ENCODE results near the gene SUZ12.
A peak's percentile ranks its signal among the peaks of the same experiment; 100 is the strongest.
"Not testable (repeated sequence)": the region's sequence is repeated elsewhere in the genome, so short reads cannot be mapped to it uniquely, and the experiment has no call there.

Gene SUZ12

GRCh38 chr17:31964131-31964530 lies 27.3 kb downstream of the SUZ12 start:
- peaks cover 26% of the 10 kb centered on the region for H3K36me3 ChIP-seq (replicated peaks)
- DNase-seq; in situ Hi-C loops (cut with HindIII; ENCODE audit: low pct_ligation_motif_present, low sequenced_read_pairs); H3K4me3 ChIP-seq (ENCODE audit: low read depth, low read length); H3K27ac ChIP-seq; H3K27me3 ChIP-seq (replicated peaks): not testable (repeated sequence)

GRCh38 chr17:31967648-31968047 lies 30.8 kb downstream of the SUZ12 start:
- Histone ChIP-seq H3K36me3 (replicated peaks) (peaks cover 16% of the 10 kb centered on the region), H3K27ac (no peak overlapping the region), H3K27me3 (replicated peaks) (no peaks in the 10 kb centered on the region), H3K4me3 (ENCODE audit: low read depth, low read length) (no peak overlapping the region)
- in situ Hi-C loops (cut with HindIII; ENCODE audit: low pct_ligation_motif_present, low sequenced_read_pairs): no loop called here
- TF ChIP-seq, protein P1, sequence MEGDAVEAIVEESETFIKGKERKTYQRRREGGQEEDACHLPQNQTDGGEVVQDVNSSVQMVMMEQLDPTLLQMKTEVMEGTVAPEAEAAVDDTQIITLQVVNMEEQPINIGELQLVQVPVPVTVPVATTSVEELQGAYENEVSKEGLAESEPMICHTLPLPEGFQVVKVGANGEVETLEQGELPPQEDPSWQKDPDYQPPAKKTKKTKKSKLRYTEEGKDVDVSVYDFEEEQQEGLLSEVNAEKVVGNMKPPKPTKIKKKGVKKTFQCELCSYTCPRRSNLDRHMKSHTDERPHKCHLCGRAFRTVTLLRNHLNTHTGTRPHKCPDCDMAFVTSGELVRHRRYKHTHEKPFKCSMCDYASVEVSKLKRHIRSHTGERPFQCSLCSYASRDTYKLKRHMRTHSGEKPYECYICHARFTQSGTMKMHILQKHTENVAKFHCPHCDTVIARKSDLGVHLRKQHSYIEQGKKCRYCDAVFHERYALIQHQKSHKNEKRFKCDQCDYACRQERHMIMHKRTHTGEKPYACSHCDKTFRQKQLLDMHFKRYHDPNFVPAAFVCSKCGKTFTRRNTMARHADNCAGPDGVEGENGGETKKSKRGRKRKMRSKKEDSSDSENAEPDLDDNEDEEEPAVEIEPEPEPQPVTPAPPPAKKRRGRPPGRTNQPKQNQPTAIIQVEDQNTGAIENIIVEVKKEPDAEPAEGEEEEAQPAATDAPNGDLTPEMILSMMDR (IDR thresholded peaks at IDR 0.05; ENCODE audit: low read depth, low read length, missing control alignments): no peak
- no peak for DNase-seq

DNA sequence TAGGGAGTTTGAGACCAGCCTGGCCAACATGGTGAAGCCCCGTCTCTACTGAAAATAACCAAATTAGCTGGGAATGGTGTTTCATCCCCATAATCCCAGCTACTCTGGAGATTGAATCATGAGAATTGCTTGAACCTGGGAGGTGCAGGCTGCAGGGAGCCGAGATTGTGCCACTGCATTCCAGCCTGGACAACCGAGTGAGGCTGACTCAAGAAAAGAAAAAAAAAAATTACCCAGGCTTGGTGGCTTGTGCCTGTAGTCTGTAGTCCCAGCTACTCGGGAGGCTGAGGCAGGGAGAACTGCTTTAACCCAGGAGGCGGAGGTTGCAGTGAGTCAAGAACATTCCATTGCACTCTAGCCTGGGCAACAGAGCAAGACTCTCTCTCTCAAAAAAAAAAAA lies 33.6 kb downstream of the SUZ12 start:
- in situ Hi-C loops (cut with HindIII; ENCODE audit: low pct_ligation_motif_present, low sequenced_read_pairs); H3K27ac ChIP-seq; DNase-seq; H3K27me3 ChIP-seq (replicated peaks); H3K4me3 ChIP-seq (ENCODE audit: low read depth, low read length): not testable (repeated sequence)
- H3K36me3 ChIP-seq (replicated peaks): peaks cover 10% of the 10 kb centered on the region

DNA sequence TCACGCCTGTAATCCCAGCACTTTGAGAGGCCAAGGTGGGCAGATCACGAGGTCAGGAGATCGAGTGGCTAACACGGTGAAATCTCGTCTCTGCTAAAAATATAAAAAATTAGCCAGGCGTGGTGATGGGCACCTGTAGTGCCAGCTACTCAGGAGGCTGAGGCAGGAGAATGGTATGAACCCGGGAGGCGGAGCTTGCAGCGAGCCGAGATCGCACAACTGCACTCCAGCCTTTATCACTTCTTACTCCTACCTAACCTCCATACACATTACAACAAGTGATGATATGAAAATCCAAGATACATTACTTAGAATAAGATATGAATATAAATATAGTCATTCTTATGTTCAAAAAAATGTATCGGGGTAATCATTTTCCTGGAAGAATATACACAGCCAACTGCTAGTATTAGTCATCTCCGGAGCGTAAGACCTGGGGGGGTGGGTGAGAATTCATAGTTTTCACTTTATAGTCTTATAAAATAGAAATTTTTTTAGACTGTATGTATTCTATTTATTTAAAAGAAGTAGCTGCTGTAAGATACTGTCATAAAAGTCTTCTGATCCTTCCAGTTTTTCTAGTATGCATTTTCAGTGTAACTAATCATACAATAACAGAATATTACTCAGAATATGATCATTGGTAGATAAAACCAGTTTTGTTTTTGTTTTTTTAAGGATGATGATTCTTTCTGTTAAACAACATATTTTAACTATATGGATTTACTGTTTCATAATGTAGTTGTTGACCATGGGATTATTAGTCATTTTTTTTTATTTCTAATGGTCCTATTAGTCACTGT lies 37.7 kb downstream of the SUZ12 start:
- H3K4me3 ChIP-seq (ENCODE audit: low read depth, low read length); H3K27me3 ChIP-seq (replicated peaks); in situ Hi-C loops (cut with HindIII; ENCODE audit: low pct_ligation_motif_present, low sequenced_read_pairs): not testable (repeated sequence)
- Histone ChIP-seq H3K27ac (peak overlapping the region; percentile 38), H3K36me3 (replicated peaks) (peaks cover 16% of the 10 kb centered on the region)
- peak; percentile 14 for DNase-seq

DNA sequence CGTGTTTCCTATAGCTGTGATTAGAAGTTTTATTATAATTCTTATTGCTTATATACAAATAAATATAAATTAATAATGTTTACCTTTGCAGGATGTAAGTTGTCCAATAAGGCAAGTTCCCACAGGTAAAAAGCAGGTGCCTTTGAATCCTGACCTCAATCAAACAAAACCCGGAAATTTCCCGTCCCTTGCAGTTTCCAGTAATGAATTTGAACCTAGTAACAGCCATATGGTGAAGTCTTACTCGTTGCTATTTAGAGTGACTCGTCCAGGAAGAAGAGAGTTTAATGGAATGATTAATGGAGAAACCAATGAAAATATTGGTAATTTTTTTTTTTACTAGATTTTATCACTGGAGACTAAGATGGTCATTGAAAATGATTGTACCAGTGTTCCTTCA lies 38.6 kb downstream of the SUZ12 start:
- not testable (repeated sequence) for DNase-seq

GRCh38 chr17:31991821-31992220 lies 55.0 kb downstream of the SUZ12 start:
- DNase-seq; in situ Hi-C loops (cut with HindIII; ENCODE audit: low pct_ligation_motif_present, low sequenced_read_pairs); H3K27me3 ChIP-seq (replicated peaks); H3K4me3 ChIP-seq (ENCODE audit: low read depth, low read length); H3K27ac ChIP-seq: not testable (repeated sequence)
- H3K36me3 ChIP-seq (replicated peaks): peaks cover 53% of the 10 kb centered on the region

More for the DNA sequence above, 38.6 kb downstream of the SUZ12 start:
- H3K4me3 ChIP-seq (ENCODE audit: low read depth, low read length); H3K27me3 ChIP-seq (replicated peaks); in situ Hi-C loops (cut with HindIII; ENCODE audit: low pct_ligation_motif_present, low sequenced_read_pairs); H3K27ac ChIP-seq: not testable (repeated sequence)
- peaks cover 16% of the 10 kb centered on the region for H3K36me3 ChIP-seq (replicated peaks)

- no peak for DNase-seq
These were observed 60.2 kb downstream of the SUZ12 start for GRCh38 chr17:31997005-31997404.

GRCh38 chr17:32006957-32007462 lies 70.2 kb downstream of the SUZ12 start, which contains the start of gene LRRC37B:
TSS of gene LRRC37B (plus strand) at chr17:32007383. CDS start at chr17:32021393, 14,010 bp downstream.
- peak; percentile 63 for DNase-seq
- peak within 1 kb of the TSS; percentile 94 for H3K4me3 ChIP-seq (ENCODE audit: low read depth, low read length)
- H3K36me3 ChIP-seq (replicated peaks): no peaks in the 10 kb centered on the region
- no peaks in the 10 kb centered on the region for H3K27me3 ChIP-seq (replicated peaks)
- in situ Hi-C loops (cut with HindIII; ENCODE audit: low pct_ligation_motif_present, low sequenced_read_pairs): loop anchor here (25.0 kb wide), 1 partner anchor 130 kb away; the partner anchor contains the start of gene RHOT1
- TF ChIP-seq, protein P1 (IDR thresholded peaks at IDR 0.05; ENCODE audit: low read depth, low read length, missing control alignments): peak; percentile 61
- peak within 1 kb of the TSS; percentile 70 for H3K27ac ChIP-seq

More at GRCh38 chr17:31997005-31997404, 60.2 kb downstream of the SUZ12 start:
- in situ Hi-C loops (cut with HindIII; ENCODE audit: low pct_ligation_motif_present, low sequenced_read_pairs): no loop called here
- Histone ChIP-seq H3K36me3 (replicated peaks) (peaks cover 46% of the 10 kb centered on the region), H3K4me3 (ENCODE audit: low read depth, low read length) (no peak overlapping the region), H3K27me3 (replicated peaks) (no peaks in the 10 kb centered on the region), H3K27ac (no peak overlapping the region)
- TF ChIP-seq, protein P1 (IDR thresholded peaks at IDR 0.05; ENCODE audit: low read depth, low read length, missing control alignments): no peak

Measured in brain microvascular endothelial cell (primary cell).